CD4-positive, CD25-positive, alpha-beta regulatory T cell (primary cell): ENCODE data around the gene OPRD1. TPM values are rescaled to one million over a fixed set of nuclear protein-coding genes. Genes with fewer than 3 reads are reported as not detected.
"Not testable (repeated sequence)": the region's sequence is repeated elsewhere in the genome, so short reads cannot be mapped to it uniquely, and the experiment has no call there.

Experiments used
- ATAC-seq, 2 donors: fragments of 150-1000 bp; cut with Tn5 transposase; one replicate each; pipeline ENCODE4 v1.10.0; 2021; ENCODE audit warnings: low read depth in 2 of 2, moderate number of reproducible peaks in 2 of 2, moderate library complexity in 1 of 2
- DNase-seq, 3 donors: peaks; one replicate each; pipeline versions ENCODE4 v3.0.0 to v3.0.0-alpha.2; 2012 to 2022; ENCODE audit warnings: mixed read lengths in 1 of 3
- H3K27ac ChIP-seq: one replicate; pipeline ENCODE4 v1.7.0; 2013; ENCODE audit warnings: mild to moderate bottlenecking, low read length; ENCODE audit not compliant: insufficient read depth, poor library complexity, severe bottlenecking
- H3K27me3 ChIP-seq: one replicate; pipeline ENCODE4 v1.7.0; 2013; ENCODE audit warnings: low read length; ENCODE audit not compliant: control insufficient read depth, insufficient read depth
- H3K36me3 ChIP-seq: one replicate; pipeline ENCODE4 v1.7.0; 2013; ENCODE audit warnings: mild to moderate bottlenecking, low read length, moderate library complexity; ENCODE audit not compliant: control insufficient read depth, insufficient read depth
- H3K4me1 ChIP-seq: 2 replicates; pipeline ENCODE4 v1.7.0; 2013; ENCODE audit warnings: mild to moderate bottlenecking, low read length; ENCODE audit not compliant: insufficient read depth, control insufficient read depth, poor library complexity, severe bottlenecking
- H3K4me3 ChIP-seq: one replicate; pipeline ENCODE4 v1.7.0; 2013; ENCODE audit warnings: low read depth, mild to moderate bottlenecking, low read length, moderate library complexity
- H3K9me3 ChIP-seq, 2 experiments: 1 replicate in 1 of 2; 2 replicates in 1 of 2; pipeline ENCODE4 v1.7.0; 2013; ENCODE audit warnings: low read length in 2 of 2, mild to moderate bottlenecking in 1 of 2, moderate library complexity in 1 of 2; ENCODE audit not compliant: control insufficient read depth in 2 of 2
- H3K27ac Mint-ChIP-seq, 3 donors: one replicate each; pipeline ENCODE4 v1.8.0; 2020 to 2022; ENCODE audit warnings: mild to moderate bottlenecking in 3 of 3, mixed read lengths in 3 of 3, moderate library complexity in 2 of 3
- H3K27me3 Mint-ChIP-seq: one replicate; pipeline ENCODE4 v1.8.0; 2022; ENCODE audit warnings: mild to moderate bottlenecking, mixed read lengths
- H3K36me3 Mint-ChIP-seq: one replicate; pipeline ENCODE4 v1.8.0; 2020; ENCODE audit warnings: mixed read lengths
- H3K4me1 Mint-ChIP-seq, 4 donors: one replicate each; pipeline ENCODE4 v1.8.0; 2020 to 2022; ENCODE audit warnings: mixed read lengths in 4 of 4, mild to moderate bottlenecking in 1 of 4
- H3K4me3 Mint-ChIP-seq, 4 donors: one replicate each; pipeline ENCODE4 v1.8.0; 2020 to 2022; ENCODE audit warnings: mild to moderate bottlenecking in 4 of 4, mixed read lengths in 4 of 4, moderate library complexity in 3 of 4
- H3K9me3 Mint-ChIP-seq, 7 donors: one replicate each; pipeline ENCODE4 v1.8.0; 2020 to 2022; ENCODE audit warnings: mixed read lengths in 7 of 7, mild to moderate bottlenecking in 3 of 7, moderate library complexity in 2 of 7
- polyA plus RNA-seq, 4 donors: library from polyadenylated mRNA; unstranded; fragments of 300-500 nt; fragmentation: Illumina TruSeq; gene quantifications; one replicate each; pipeline ENCODE4 v1.2.3, GENCODE V29; 2021
- total RNA-seq: library from RNA; stranded (reverse); gene quantifications from one replicate; pipeline ENCODE4 v1.2.3, GENCODE V29; 2022

OPRD1 gene
- not detected for total RNA-seq
- under 1 TPM in 1 of 4 donors, not detected in 3; 0.02 TPM for polyA plus RNA-seq

DNA sequence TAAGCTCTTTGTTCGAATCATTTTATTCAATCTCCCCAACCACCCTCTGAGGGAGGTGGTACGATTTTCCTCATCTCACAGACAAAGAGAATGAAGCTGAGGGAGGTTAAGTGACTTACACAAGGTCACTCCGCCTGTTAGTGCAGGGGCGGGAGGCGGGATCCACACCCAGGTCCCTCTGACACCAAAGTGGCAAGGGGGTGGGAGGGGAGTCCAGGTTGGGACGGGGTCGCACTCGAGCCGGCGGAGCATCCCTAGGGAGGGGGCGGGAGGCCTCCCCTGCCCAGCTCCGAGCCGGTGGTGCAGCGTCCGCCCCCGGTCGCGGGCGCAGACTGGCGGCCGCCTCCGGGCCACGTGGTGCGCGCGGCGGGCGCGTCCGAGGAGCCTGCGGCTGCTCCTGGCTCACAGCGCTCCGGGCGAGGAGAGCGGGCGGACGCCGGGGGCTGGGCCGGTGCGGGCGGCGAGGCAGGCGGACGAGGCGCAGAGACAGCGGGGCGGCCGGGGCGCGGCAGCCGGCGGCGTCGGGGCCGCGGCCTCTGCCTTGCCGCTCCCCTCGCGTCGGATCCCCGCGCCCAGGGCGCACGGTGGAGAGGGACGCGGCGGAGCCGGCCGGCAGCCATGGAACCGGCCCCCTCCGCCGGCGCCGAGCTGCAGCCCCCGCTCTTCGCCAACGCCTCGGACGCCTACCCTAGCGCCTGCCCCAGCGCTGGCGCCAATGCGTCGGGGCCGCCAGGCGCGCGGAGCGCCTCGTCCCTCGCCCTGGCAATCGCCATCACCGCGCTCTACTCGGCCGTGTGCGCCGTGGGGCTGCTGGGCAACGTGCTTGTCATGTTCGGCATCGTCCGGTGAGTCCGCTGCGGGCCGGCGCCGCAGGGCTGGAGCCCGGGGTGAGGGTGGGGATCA lies at the start of gene OPRD1:
OPRD1 (plus strand) TSS at position 405 of the 903 bp plus-strand sequence; CDS start at position 619, 214 bp downstream.
- H3K9me3 ChIP-seq = no peaks in the 10 kb centered on the region
- Mint-ChIP-seq H3K36me3 (no peaks in the 10 kb centered on the region), H3K9me3 (peaks cover 0 to 4% (median 0%) of the 10 kb centered on the region in 7 donors), H3K4me3 (no peak within 1 kb of the TSS), H3K27ac (peak within 1 kb of the TSS in 1 of 3 donors; percentile 48), H3K27me3 (peaks cover 50% of the 10 kb centered on the region), H3K4me1 (peaks cover 0 to 11% (median 3%) of the 10 kb centered on the region in 4 donors)
- no peaks in the 10 kb centered on the region for H3K4me1 ChIP-seq
- H3K27ac ChIP-seq = no peak within 1 kb of the TSS
- ATAC-seq (no peak), DNase-seq (no peak)
- no peak within 1 kb of the TSS for H3K4me3 ChIP-seq
- H3K27me3 ChIP-seq = peaks cover 23% of the 10 kb centered on the region
- no peaks in the 10 kb centered on the region for H3K36me3 ChIP-seq

DNA sequence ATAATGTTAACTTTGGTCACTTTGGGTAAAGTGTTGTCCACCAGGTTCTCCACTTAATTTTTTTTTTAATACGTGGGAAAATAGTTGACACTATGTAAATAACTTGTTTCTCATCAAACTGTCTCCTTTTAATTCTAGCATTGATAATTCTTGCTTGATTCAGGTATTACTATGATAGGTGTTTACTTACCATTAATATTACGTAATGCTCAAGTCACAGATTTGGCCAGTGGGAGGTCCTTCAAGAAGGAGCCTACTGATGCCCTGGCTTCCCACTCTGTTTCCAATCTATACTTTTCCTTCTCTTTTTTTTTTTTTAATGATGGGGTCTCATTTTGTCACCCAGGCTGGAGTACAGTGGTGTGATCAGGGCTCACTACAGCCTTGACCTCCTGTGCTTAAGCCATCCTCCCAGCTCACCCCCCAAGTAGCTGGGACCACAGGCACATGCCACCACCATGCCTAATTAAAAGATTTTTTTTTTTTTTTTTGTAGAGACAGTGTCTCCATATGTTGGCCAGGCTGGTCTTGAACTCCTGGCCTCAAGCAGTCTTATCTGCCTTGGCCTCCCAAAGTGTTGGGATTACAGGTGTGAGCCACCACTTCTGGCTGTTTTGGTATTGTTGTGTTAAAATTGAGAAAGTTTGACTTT lies 45.3 kb upstream of the OPRD1 start:
- peak overlapping the region; percentile 6 to 42 (median 9) for H3K27ac Mint-ChIP-seq
- H3K27me3 ChIP-seq = no peaks in the 10 kb centered on the region
- H3K4me1 Mint-ChIP-seq = peaks cover 5 to 37% (median 27%) of the 10 kb centered on the region in 4 donors
- no peak for ATAC-seq
- H3K27me3 Mint-ChIP-seq = no peaks in the 10 kb centered on the region
- H3K36me3 Mint-ChIP-seq = peaks cover 24% of the 10 kb centered on the region
- H3K4me3 Mint-ChIP-seq = no peak overlapping the region
- no peak overlapping the region for H3K27ac ChIP-seq
- DNase-seq = no peak
- no peaks in the 10 kb centered on the region for H3K9me3 Mint-ChIP-seq
- H3K4me1 ChIP-seq = peaks cover 7% of the 10 kb centered on the region
- H3K9me3 ChIP-seq = no peaks in the 10 kb centered on the region
- H3K36me3 ChIP-seq = peaks cover 43% of the 10 kb centered on the region
- H3K4me3 ChIP-seq = no peak overlapping the region

DNA sequence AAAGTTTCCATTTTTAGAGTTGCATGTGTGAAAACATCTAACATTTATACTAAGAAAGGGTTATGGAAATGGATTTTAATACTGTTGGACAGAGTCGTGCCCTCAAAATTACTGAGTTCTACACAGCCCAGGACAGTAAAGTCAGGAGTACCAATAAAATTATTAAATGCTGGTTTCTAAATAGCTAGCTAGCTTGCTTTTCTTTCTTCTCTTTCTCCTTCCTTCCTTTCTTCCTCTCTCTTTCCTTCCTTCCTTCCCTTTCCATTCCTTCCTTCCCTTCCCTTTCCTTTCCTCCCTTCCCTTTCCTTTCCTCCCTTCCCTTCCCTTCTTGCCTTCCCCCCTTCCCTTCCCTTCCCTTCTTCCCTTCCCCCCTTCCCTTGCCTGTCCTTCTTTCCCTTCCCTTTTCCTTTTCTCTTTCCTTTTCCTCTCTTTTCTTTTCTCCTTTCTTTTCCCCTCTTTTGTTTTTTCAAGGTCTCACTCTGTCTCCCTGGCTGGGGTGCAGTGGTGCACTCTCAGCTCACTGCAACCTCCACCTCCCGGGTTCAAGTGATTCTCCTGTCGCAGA lies 41.3 kb upstream of the OPRD1 start:
- ATAC-seq (no peak), DNase-seq (no peak)
- Histone ChIP-seq H3K4me1 (peaks cover 15% of the 10 kb centered on the region), H3K27ac (no peak overlapping the region), H3K27me3 (no peaks in the 10 kb centered on the region), H3K4me3 (no peak overlapping the region), H3K36me3 (peaks cover 31% of the 10 kb centered on the region), H3K9me3 (no peaks in the 10 kb centered on the region)
- Mint-ChIP-seq H3K4me1 (peaks cover 0 to 28% (median 19%) of the 10 kb centered on the region in 4 donors), H3K27ac (no peak overlapping the region), H3K27me3 (no peaks in the 10 kb centered on the region), H3K36me3 (peaks cover 19% of the 10 kb centered on the region), H3K4me3 (no peak overlapping the region), H3K9me3 (no peaks in the 10 kb centered on the region)

DNA sequence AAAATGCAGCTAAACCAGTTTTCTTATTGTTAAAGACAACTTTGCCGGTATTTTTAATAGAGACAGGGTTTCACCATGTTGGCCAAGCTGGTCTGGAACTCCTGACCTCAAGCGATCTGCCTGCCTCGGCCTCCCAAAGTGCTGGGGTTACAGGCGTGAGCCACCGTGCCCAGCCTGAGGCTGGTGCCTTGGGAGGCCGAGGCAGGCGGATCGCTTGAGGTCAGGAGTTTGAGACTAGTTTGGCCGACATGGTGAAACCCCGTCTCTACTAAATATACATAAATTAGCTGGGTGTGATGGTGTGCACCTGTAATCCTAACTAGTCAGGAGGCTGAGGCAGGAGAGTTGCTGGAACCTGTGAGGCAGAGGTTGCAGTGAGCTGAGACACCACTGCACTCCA lies 40.0 kb upstream of the OPRD1 start:
- not testable (repeated sequence) for ATAC-seq, H3K4me3 ChIP-seq, H3K27me3 Mint-ChIP-seq, H3K27me3 ChIP-seq, H3K9me3 Mint-ChIP-seq, H3K27ac ChIP-seq, H3K4me1 ChIP-seq, DNase-seq, H3K4me3 Mint-ChIP-seq, H3K9me3 ChIP-seq
- H3K36me3 ChIP-seq = peaks cover 27% of the 10 kb centered on the region
- H3K4me1 Mint-ChIP-seq = peaks cover 0 to 19% (median 11%) of the 10 kb centered on the region in 4 donors
- peaks cover 15% of the 10 kb centered on the region for H3K36me3 Mint-ChIP-seq
- H3K27ac Mint-ChIP-seq = peak overlapping the region in 2 of 3 donors; percentile 38 to 64

DNA sequence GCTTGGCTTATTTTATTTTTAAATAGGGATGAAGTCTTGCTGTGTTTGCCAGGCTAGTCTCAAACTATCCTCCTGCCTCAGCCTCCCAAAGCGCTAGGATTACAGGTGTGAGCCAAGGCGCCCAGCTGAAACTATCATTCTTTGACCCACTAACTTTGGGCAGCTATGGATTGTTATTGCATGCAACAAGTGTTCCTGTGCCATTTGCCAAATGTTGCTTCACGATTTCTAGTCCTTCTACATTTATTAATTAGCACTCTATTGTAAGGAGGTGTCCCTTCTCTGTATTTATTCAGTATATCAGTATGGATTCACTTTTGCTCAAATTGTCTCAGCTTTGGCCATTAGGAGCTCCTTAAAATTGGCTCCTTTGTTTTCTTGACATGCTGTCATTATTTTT lies 38.9 kb upstream of the OPRD1 start:
- peaks cover 8% of the 10 kb centered on the region for H3K4me1 ChIP-seq
- H3K36me3 ChIP-seq = peaks cover 23% of the 10 kb centered on the region
- Mint-ChIP-seq H3K4me3 (peak overlapping the region in 1 of 4 donors; percentile 42), H3K27me3 (no peaks in the 10 kb centered on the region), H3K4me1 (peaks cover 0 to 16% (median 10%) of the 10 kb centered on the region in 4 donors), H3K27ac (peak overlapping the region in 1 of 3 donors; percentile 15), H3K36me3 (peaks cover 15% of the 10 kb centered on the region), H3K9me3 (no peaks in the 10 kb centered on the region)
- no peak overlapping the region for H3K4me3 ChIP-seq
- no peak overlapping the region for H3K27ac ChIP-seq
- ATAC-seq (no peak), DNase-seq (no peak)
- no peaks in the 10 kb centered on the region for H3K9me3 ChIP-seq
- H3K27me3 ChIP-seq = no peaks in the 10 kb centered on the region

DNA sequence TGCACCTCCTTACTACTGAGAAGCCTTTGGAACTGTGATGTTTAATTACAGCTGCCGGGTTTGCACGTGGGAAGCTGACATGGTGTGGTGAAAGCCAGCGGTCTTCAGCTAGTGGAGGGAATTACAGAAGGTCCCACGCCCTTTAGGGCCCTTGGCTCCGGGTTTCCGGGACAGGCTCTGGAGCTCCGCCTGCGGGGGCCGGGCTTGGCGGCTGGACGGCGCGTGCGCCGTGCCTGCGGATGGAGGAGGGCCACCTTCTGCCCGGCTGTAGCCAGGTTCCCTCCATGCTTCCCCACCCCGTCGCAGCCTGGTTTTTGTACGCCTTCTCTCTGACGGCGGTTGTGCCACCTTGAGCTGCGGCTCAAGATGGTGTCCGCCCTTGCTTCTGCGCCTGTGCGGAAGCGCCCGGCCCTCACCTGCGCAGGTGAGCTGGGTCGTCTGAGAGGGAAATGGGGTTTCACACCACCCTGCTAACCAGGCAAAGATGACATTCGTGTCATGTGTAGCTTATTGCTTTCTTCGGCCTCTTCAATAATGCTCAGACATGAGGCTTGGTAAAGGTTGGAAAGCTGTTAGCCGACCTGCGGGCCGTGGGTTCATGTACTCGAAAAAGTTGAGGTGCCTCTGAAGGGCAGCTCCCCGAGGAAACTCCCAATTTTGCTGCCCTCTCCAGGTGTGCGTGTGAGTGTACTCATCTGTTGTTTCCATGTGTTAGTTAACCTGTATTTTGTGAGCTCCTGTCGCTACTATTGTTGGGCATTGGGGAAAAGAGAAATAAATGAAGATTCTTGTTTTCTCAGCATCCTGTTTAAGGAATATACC lies 36.6 kb upstream of the OPRD1 start:
- peaks cover 8% of the 10 kb centered on the region for H3K4me1 ChIP-seq
- peak overlapping the region; percentile 77 for H3K4me3 ChIP-seq
- peaks cover 4% of the 10 kb centered on the region for H3K36me3 ChIP-seq
- no peaks in the 10 kb centered on the region for H3K9me3 ChIP-seq
- H3K27me3 Mint-ChIP-seq = no peaks in the 10 kb centered on the region
- no peaks in the 10 kb centered on the region for H3K36me3 Mint-ChIP-seq
- H3K27ac Mint-ChIP-seq = peak overlapping the region; percentile 66 to 90 (median 82)
- DNase-seq (peak; percentile 56 to 67 (median 64)), ATAC-seq (peak; percentile 82)
- H3K9me3 Mint-ChIP-seq = no peaks in the 10 kb centered on the region
- peak overlapping the region; percentile 45 to 90 (median 77) for H3K4me3 Mint-ChIP-seq
- H3K27me3 ChIP-seq = no peaks in the 10 kb centered on the region
- peak overlapping the region; percentile 63 for H3K27ac ChIP-seq
- peaks cover 0 to 13% (median 9%) of the 10 kb centered on the region in 4 donors for H3K4me1 Mint-ChIP-seq

DNA sequence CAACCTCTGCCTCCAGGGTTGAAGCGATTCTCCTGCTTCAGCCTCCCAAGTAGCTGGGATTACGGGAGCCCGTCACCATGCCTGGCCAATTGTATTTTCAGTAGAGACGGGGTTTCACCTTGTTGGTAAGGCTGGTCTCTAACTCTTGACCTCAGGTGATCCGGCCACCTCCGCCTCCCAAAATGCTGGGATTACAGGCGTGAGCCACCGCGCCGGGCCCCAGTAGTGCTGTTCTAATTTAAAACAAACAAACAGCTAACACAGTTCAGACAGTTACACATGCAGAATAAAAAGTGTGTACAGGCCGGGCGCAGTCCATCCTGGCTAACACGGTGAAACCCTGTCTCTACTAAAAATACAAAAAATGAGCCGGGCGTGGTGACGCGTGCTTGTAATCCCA lies 35.6 kb upstream of the OPRD1 start:
- H3K9me3 ChIP-seq = no peaks in the 10 kb centered on the region
- Mint-ChIP-seq H3K36me3 (no peaks in the 10 kb centered on the region), H3K9me3 (no peaks in the 10 kb centered on the region), H3K27ac (peak overlapping the region in 1 of 3 donors; percentile 82), H3K4me3 (peak overlapping the region in 1 of 4 donors; percentile 90), H3K27me3 (no peaks in the 10 kb centered on the region), H3K4me1 (peaks cover 0 to 13% (median 9%) of the 10 kb centered on the region in 4 donors)
- DNase-seq (no peak), ATAC-seq (no peak)
- no peaks in the 10 kb centered on the region for H3K36me3 ChIP-seq
- H3K27me3 ChIP-seq = no peaks in the 10 kb centered on the region
- no peak overlapping the region for H3K4me3 ChIP-seq
- peaks cover 8% of the 10 kb centered on the region for H3K4me1 ChIP-seq
- H3K27ac ChIP-seq = no peak overlapping the region
